Panc1 (cell line): ENCODE data around the gene SRP19. TPM values are rescaled to one million over a fixed set of nuclear protein-coding genes. Genes with fewer than 3 reads are reported as not detected.

Source experiments
- ATAC-seq: fragments of 200-7000 bp; cut with Tn5 transposase; 2 replicates; pipeline ENCODE4 v1.9.1; 2020; ENCODE audit warnings: mild to moderate bottlenecking, moderate library complexity
- BruUV-seq: library from RNA; stranded (reverse); fragments of 400-500 nt; replicated peaks from 2 replicates; lab custom pipeline; 2021; lab: Mats Ljungman, UMichigan
- CTCF ChIA-PET: fragments of 300-600 bp; sonication (Branson Sonifier 250); formaldehyde crosslinking; loops from one replicate; lab custom pipeline; 2022; ENCODE audit warnings: antibody characterized with exemption; lab: Charles Lee
- POLR2A ChIA-PET: fragments of 300-600 bp; sonication (Branson Sonifier 250); formaldehyde crosslinking; loops from one replicate; lab custom pipeline; 2022; ENCODE audit warnings: antibody characterized with exemption; lab: Charles Lee
- DNase-seq: peaks from one replicate; pipeline ENCODE4 v3.0.0-alpha.2; 2010; ENCODE audit warnings: low read depth, low spot score
- H3K27ac ChIP-seq: 2 replicates; pipeline ENCODE4 v1.5.1; 2011; ENCODE audit warnings: mild to moderate bottlenecking, low read length, inconsistent platforms
- H3K27me3 ChIP-seq: fragments of 200-500 bp; sonication (Bioruptor generic); 2 replicates; pipeline ENCODE4 v1.6.0; 2014; ENCODE audit warnings: low read length, inconsistent platforms; ENCODE audit not compliant: control insufficient read depth, insufficient read depth
- H3K36me3 ChIP-seq: fragments of 200-500 bp; sonication (Bioruptor generic); 2 replicates; pipeline ENCODE4 v1.5.1; 2014; ENCODE audit warnings: inconsistent platforms, mild to moderate bottlenecking, low read length, moderate library complexity; ENCODE audit not compliant: control insufficient read depth, insufficient read depth
- H3K4me1 ChIP-seq: 2 replicates; pipeline ENCODE4 v1.5.1; 2011; ENCODE audit warnings: inconsistent platforms, mild to moderate bottlenecking, low read length, moderate library complexity; ENCODE audit not compliant: control insufficient read depth, insufficient read depth
- H3K4me3 ChIP-seq, 2 experiments: 2 replicates each; pipeline ENCODE4 v1.5.1; 2011 to 2012; ENCODE audit warnings: low read depth in 2 of 2, low read length in 2 of 2, mild to moderate bottlenecking in 2 of 2, inconsistent platforms in 1 of 2, moderate library complexity in 1 of 2
- H3K9me3 ChIP-seq: fragments of 200-500 bp; sonication (Bioruptor generic); 2 replicates; pipeline ENCODE4 v1.5.1; 2014; ENCODE audit warnings: low read depth, mild to moderate bottlenecking, inconsistent platforms, low read length, moderate library complexity; ENCODE audit not compliant: control insufficient read depth, insufficient read depth
- POLR2AphosphoS5 ChIP-seq: IDR thresholded peaks from 2 replicates; pipeline ENCODE4 v1.6.1; 2012; ENCODE audit warnings: mild to moderate bottlenecking, low read depth, low read length, moderate library complexity
- REST ChIP-seq, 2 experiments: IDR thresholded peaks; 2 replicates each; pipeline ENCODE4 v1.6.1; 2011 to 2012; ENCODE audit warnings: low read depth in 2 of 2, control low read depth in 1 of 2, low read length in 1 of 2, mild to moderate bottlenecking in 1 of 2, moderate library complexity in 1 of 2; ENCODE audit not compliant: insufficient read depth in 1 of 2
- SIN3A ChIP-seq: IDR thresholded peaks from 2 replicates; pipeline ENCODE4 v1.6.1; 2012; ENCODE audit warnings: low read depth, mild to moderate bottlenecking, low read length, moderate library complexity, borderline replicate concordance; ENCODE audit not compliant: insufficient read depth
- TCF7L2 ChIP-seq: IDR thresholded peaks from 2 replicates; pipeline ENCODE4 v1.6.1; 2011; ENCODE audit warnings: mild to moderate bottlenecking, low read depth, low read length, inconsistent platforms
- in situ Hi-C: cut with HindIII; loops from 2 replicates; pipeline ENCODE4 v1.10.0; 2016; ENCODE audit warnings: low sequenced_read_pairs, low pct_unique_long_range_greater_than_20kb
- intact Hi-C: fragments of 100-400 bp; cut with micrococcal nuclease; formaldehyde crosslinking; loops from one replicate; pipeline ENCODE4 v1.10.0; 2022; ENCODE audit not compliant: unreplicated experiment
- total RNA-seq: library from RNA; stranded (reverse); gene quantifications from one replicate; pipeline ENCODE4 v1.2.1, GENCODE V29; 2021; ENCODE audit not compliant: unreplicated experiment
- TF ChIP-seq, protein P1 (sequence below): fragments of 450-650 bp; IDR thresholded peaks from 2 replicates; pipeline ENCODE4 v1.5.1; 2017; ENCODE audit warnings: mild to moderate bottlenecking

The SRP19 gene
- total RNA-seq, 1 experiment from 2014 or later, result 55.8 TPM

DNA sequence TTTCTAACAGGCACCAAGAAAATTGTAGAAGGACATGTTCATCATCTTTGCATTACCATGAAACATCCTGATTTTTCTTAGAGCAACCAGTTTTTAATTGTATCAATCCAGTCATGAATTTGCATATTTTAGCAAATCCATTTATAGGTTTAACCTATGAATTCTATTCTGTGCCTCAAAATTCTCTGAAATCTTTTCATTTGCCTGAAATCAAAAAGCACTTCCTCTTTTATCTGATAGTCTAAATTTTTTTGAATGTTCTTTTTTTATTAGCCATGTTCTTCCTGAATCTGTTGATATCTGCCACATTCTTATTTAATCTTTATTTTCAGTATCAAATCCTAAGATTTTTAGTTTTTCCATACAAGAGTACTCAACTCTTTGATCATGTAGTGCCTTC, 36.9 kb upstream of the SRP19 start:
- TF ChIP-seq REST (IDR thresholded peaks at IDR 0.05; ENCODE audit: insufficient read depth in 1 of 2, low read depth in 2 of 2, low read length in 1 of 2), result no peak
- no peak for TF ChIP-seq SIN3A
- no peak for TF ChIP-seq TCF7L2
- no peak for TF ChIP-seq POLR2AphosphoS5
- TF ChIP-seq, protein P1, sequence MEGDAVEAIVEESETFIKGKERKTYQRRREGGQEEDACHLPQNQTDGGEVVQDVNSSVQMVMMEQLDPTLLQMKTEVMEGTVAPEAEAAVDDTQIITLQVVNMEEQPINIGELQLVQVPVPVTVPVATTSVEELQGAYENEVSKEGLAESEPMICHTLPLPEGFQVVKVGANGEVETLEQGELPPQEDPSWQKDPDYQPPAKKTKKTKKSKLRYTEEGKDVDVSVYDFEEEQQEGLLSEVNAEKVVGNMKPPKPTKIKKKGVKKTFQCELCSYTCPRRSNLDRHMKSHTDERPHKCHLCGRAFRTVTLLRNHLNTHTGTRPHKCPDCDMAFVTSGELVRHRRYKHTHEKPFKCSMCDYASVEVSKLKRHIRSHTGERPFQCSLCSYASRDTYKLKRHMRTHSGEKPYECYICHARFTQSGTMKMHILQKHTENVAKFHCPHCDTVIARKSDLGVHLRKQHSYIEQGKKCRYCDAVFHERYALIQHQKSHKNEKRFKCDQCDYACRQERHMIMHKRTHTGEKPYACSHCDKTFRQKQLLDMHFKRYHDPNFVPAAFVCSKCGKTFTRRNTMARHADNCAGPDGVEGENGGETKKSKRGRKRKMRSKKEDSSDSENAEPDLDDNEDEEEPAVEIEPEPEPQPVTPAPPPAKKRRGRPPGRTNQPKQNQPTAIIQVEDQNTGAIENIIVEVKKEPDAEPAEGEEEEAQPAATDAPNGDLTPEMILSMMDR, result no peak
- no TSS peak for BruUV-seq
- intact Hi-C loops (no loop called here), in situ Hi-C loops (no loop called here)
- no peak overlapping the region for H3K4me3 ChIP-seq
- no peaks in the 10 kb centered on the region for H3K27me3 ChIP-seq
- ChIA-PET CTCF (no interaction called here), POLR2A (no interaction called here)
- DNase-seq, result no peak
- no peaks in the 10 kb centered on the region for H3K4me1 ChIP-seq
- H3K36me3 ChIP-seq, result peaks cover 8% of the 10 kb centered on the region
- no peak for ATAC-seq
- H3K9me3 ChIP-seq, result no peaks in the 10 kb centered on the region
- no peak overlapping the region for H3K27ac ChIP-seq

- TF ChIP-seq REST (IDR thresholded peaks at IDR 0.05; ENCODE audit: insufficient read depth in 1 of 2, low read depth in 2 of 2, low read length in 1 of 2), result no peak
- no peak for TF ChIP-seq POLR2AphosphoS5
- TF ChIP-seq SIN3A, result no peak
- TF ChIP-seq, protein P1, result no peak
- no peak for TF ChIP-seq TCF7L2
- CTCF ChIA-PET, result no interaction called here
- H3K9me3 ChIP-seq, result no peaks in the 10 kb centered on the region
- H3K27ac ChIP-seq, result no peak overlapping the region
- no peak for ATAC-seq
- POLR2A ChIA-PET, result no interaction called here
- no peaks in the 10 kb centered on the region for H3K4me1 ChIP-seq
- H3K27me3 ChIP-seq, result no peaks in the 10 kb centered on the region
- BruUV-seq, result no TSS peak
- peaks cover 5% of the 10 kb centered on the region; the same call in 1 of the 2 replicates for H3K36me3 ChIP-seq
- no peak for DNase-seq
- intact Hi-C loops, result no loop called here
- no peak overlapping the region for H3K4me3 ChIP-seq
- in situ Hi-C loops, result no loop called here
Observed at GRCh38 chr5:112830378-112830777, 30.7 kb upstream of the SRP19 start.
